LNCaP clone FGC (cell line): Measurements from ENCODE around the gene KCNQ1.

Source experiments
- DNase-seq: peaks from one replicate; pipeline ENCODE4 v3.0.0-alpha.2; 2011; ENCODE audit warnings: low read depth
- H3K4me3 ChIP-seq: 2 replicates; pipeline ENCODE4 v1.5.1; 2011; ENCODE audit warnings: mild to moderate bottlenecking, low read depth, low read length, control low read depth
- CTCF ChIP-seq: IDR thresholded peaks from 2 replicates; pipeline ENCODE4 v1.5.1; 2012; ENCODE audit warnings: mild to moderate bottlenecking; ENCODE audit not compliant: control insufficient read depth, insufficient read depth; ENCODE audit errors: extremely low read depth

KCNQ1 gene

GRCh38 chr11:2466069-2466801, 21.4 kb downstream of the KCNQ1 start:
- no peak for TF ChIP-seq CTCF
- H3K4me3 ChIP-seq = no peak overlapping the region
- no peak for DNase-seq

GRCh38 chr11:2466869-2467694, 22.3 kb downstream of the KCNQ1 start:
- TF ChIP-seq CTCF = no peak
- no peak overlapping the region for H3K4me3 ChIP-seq
- no peak for DNase-seq

GRCh38 chr11:2467695-2468055, 22.9 kb downstream of the KCNQ1 start:
- no peak for TF ChIP-seq CTCF
- DNase-seq = no peak
- no peak overlapping the region for H3K4me3 ChIP-seq

GRCh38 chr11:2468363-2469235, 23.8 kb downstream of the KCNQ1 start:
- no peak overlapping the region for H3K4me3 ChIP-seq
- TF ChIP-seq CTCF = no peak
- no peak for DNase-seq

- no peak for TF ChIP-seq CTCF
- no peak overlapping the region for H3K4me3 ChIP-seq
- no peak for DNase-seq
These were observed 25.7 kb downstream of the KCNQ1 start for GRCh38 chr11:2470495-2470894.

GRCh38 chr11:2471048-2471803, 26.4 kb downstream of the KCNQ1 start:
- no peak for TF ChIP-seq CTCF
- H3K4me3 ChIP-seq = no peak overlapping the region
- no peak for DNase-seq
